ENCODE results near the gene AEBP1.

The AEBP1 gene

GRCh38 chr7:44156453-44157010 is 52.4 kb downstream of the AEBP1 start:
- DNase-seq (ENCODE audit: low spot score): no peak

DNA sequence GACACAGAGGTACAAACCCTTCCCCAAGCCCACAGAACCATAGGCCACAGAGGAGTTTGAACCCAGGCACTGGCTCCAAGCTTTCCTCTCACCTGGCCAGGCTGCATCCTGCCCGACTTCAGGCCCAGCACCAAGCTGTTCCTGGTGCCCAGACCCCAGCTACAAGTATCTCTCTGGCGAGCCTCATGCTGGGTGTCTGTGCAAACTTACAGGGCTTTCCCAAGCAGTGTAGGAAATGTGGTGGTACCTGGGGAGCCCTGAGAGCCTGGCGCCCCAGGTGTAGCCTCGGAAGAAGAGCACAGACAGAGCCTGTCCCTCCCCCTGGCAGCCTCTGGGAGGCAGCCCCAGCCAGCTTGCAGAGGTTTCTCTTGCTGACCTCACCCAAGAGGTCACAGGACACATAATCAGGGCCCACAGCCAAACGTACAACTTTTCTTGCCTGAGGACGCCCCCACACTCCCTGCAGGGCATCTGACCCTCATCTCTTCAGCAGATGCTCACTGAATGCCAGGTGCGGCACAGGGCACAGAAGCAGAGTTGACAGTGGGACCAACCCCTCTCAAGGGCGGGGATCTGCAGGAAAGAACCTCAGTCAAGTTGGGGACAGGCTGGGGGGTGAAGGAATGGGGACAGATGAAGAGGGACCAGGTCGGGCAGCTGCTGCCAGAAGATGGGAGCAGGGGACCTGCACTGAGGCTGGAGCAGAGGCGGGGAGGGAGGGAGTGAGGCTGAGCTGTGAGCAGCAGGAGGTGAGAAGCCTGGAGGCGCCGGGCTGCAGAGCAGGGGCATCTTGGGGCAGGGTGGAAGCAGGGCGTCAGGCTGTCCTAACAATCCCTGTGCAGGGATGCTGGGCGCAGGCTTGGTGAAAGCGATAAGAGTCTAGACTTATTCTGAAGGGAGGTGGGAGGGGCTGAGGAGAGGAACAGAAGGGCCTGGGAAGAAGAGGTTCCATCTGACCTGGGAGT is 53.3 kb downstream of the AEBP1 start:
- no peak for DNase-seq (ENCODE audit: low spot score)

DNA sequence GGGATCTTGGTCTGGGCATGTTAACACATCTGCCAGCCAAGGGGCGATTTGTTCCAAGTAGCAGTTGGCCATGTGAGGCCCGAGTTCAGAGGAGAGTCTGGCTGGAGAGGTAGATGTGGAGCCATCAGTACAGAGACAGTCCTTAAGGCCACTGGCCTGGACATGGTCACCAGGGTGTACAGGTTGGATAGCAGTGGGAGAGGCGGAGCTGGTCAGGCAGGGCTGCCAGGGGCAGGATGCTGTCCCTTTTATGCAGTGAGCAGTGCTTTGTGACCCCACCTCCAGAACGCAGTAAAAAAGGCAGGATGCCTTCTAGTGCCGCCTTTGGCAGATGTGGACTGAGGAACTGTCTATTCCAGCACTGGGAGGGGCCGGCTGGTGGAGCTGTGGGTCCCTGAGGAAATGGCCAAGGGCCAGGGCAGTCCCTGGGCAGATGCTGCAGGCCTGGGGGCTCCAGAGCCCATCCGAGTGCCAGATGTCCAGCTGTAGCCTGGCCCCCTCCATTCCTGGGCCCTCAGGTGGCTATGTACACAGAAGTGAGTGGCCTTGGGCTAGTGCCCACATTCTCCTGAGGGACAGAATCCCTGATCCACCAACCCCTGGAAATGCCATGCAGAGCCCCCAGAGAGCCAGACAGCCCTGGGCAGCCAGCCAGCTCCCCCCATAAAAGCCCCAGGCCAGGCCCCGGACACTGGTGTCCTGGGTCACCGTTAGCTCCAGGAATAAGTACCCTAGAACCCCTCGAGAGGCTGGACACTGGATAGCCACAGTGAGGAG is 54.1 kb downstream of the AEBP1 start:
- DNase-seq (ENCODE audit: low spot score): no peak

DNA sequence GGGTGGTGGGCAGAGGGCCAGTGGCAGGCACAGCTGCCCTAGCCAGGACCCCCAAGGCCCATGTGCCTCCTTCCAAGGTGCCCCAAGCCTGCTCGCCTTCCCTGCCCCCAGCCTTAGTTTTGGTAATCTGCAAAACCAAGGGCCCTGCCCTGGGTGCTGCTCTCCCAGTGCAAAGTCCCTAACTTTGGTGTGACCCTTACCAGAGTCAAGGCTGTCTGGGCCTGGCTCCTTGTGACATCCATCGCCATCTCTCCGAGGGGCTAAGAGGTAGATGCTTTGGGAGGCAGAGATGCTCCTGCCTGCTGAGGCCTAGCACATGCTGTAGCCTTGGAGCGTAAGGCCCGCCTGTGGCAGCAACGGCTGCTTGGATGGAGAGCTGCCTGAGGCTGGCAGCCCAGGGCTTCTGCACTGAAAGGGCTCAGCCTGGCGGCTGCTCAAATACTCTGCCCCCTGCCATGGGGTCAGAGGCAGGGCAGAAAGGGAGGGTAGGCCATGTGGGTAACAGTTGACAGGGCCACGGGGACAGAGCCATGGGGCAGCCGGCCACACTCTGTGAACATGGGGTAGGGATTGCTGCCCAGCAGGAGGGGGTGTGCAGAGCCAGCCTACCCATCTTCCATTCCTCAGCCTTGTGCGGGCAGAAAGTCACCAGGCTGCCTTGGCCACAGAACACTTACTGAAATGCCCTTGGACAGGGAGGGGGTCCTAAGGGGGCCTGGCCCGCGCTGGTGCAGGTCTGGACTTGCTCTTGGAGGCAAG is 54.9 kb downstream of the AEBP1 start:
- DNase-seq (ENCODE audit: low spot score): no peak

DNA sequence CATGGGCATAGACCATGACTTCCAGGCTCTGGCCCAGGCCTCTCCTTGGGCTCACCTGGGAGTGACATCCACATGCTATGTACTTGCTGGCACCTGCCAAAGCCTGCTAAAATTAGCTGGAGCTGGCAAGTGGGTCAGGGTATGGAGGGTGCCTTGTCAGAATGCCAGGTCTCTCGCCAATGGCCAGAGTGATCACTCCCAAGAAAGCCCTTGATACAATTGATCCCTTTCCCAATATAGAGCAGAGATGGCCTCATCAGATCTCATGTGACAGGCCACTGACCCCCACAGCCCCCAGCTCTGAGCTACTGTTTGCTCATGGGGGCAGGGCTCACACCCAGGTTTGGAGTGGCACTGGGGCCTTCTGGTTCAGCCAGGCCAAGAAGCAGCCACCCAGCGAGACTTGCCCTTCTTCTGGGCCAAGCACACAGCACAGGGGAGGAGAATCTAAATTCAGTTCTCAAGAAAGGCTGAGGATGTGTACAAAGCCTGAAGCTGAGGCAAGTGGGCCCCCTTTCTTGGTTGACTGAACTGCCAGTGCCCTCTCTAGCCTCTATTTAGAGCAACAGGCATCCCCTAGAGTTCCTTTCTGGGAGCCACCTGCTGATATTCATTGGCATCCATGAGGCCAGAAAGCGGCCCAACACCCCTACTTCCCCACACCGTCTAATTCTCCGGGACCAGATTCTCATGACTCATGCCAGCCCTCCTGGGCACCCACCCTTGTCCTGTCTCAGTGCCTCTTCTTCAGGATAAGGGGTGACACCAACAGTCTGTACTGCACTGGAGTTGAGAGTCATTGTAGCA is 55.9 kb downstream of the AEBP1 start:
- DNase-seq (ENCODE audit: low spot score): no peak

DNA sequence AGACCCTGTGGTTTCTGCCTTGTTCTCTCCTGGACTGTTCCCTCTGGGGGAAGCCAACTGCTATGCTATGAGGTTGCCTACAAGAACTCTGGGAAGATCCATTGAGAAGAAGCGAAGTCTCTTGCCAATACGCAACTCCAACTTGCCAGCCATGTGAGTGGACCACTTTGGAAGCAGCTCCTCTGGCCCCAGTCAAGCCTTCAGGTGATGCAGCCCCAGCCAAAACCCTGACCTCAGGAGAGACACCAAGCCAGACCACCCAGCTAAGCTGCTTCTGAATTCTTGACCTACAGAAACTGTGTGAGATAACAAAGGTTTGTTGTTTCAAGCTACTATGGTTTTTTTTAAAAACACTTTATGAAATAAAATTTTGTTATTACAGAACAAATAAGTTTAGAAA is 57.2 kb downstream of the AEBP1 start:
- DNase-seq (ENCODE audit: low spot score): no peak

DNA sequence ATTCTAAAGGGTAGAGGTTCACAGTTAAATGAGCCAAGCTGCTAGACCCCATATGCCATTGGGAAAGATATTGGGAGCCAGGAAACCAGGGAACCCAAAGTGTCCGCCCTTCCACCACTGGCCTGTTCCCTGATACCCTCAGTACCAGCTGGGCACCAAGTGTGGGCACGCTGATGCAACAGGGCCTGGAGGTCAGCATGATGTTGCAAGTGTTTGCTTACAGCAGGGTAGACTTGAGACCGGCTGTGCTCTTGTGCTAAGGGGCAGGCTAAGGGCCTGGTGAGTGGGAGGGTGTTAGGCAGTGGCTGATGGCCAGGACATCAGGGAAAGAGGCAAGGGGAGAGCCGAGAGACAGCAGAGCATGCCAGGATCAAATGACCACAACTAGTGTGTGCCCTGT is 58.0 kb downstream of the AEBP1 start:
- DNase-seq (ENCODE audit: low spot score): no peak

DNA sequence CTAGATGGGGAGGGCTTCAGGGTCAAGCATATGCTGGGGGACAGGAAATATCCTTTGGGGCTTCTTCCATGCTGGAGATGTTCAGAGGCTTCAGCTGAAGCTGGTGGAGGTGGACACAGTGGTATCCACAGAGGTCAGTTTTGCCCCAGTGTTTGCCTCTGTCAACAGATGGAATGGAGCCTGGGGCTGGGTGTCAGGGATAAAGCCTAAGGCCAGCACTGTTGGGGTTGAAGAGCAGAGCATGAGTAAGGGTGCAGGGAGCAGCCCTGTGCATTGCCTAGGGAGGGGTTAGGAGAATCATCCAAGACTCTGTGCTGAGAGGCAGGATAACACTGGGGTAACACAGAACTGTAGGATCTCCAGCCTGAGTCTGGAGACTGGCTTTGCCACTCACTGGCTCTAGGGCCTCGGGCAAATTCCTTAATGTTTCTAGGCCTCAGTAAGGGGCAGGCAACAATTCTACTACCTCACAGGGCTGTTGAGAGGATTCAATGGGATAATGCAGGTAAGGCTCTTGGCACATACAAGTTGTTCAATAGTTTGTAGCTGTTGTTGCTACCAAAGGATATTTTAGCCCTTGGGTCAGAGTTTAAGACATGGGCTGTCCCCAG is 58.7 kb downstream of the AEBP1 start:
- DNase-seq (ENCODE audit: low spot score): no peak

DNA sequence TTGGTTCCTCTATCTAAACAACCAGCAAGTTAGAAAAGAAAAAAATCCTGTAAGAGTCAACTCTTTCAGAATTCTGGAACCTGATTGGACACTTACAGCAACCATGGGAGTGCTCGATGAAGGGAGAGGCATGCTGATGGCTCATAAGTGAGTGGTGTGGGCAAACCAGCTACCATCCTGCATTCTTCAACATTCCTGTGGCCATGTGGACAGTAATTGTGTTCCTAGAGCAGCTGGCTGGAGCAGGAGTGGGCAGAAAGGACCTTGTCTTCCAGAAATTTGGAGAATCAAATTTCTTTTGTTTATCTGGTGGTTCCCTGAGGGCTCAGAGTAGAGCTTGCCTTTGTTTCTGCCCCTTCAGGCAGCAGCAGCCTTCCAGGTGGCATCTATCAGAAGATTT is 59.4 kb downstream of the AEBP1 start:
- peak; percentile 93 for DNase-seq (ENCODE audit: low spot score)
